ENCODE measurements around the gene LRP4.

The LRP4 gene

GRCh38 chr11:46900091-46900746 is 18.1 kb downstream of the LRP4 start:
- FAIRE-seq (no peak), DNase-seq (ENCODE audit: insufficient read length) (no peak)
- TF ChIP-seq POLR2A (IDR thresholded peaks at IDR 0.05; ENCODE audit: low read depth, low read length) (no peak), POLR2AphosphoS5 (IDR thresholded peaks at IDR 0.05; ENCODE audit: low read depth, low read length) (no peak), TAF1 (IDR thresholded peaks at IDR 0.05; ENCODE audit: borderline replicate concordance, low read depth, low read length) (no peak)

- FAIRE-seq (no peak), DNase-seq (ENCODE audit: insufficient read length) (no peak)
- TF ChIP-seq POLR2AphosphoS5 (IDR thresholded peaks at IDR 0.05; ENCODE audit: low read depth, low read length) (no peak), POLR2A (IDR thresholded peaks at IDR 0.05; ENCODE audit: low read depth, low read length) (no peak), TAF1 (IDR thresholded peaks at IDR 0.05; ENCODE audit: borderline replicate concordance, low read depth, low read length) (no peak)
These were observed 18.8 kb downstream of the LRP4 start for GRCh38 chr11:46899501-46900025.

GRCh38 chr11:46898396-46899095 is 19.8 kb downstream of the LRP4 start:
- TF ChIP-seq POLR2A (IDR thresholded peaks at IDR 0.05; ENCODE audit: low read depth, low read length) (no peak), POLR2AphosphoS5 (IDR thresholded peaks at IDR 0.05; ENCODE audit: low read depth, low read length) (no peak), TAF1 (IDR thresholded peaks at IDR 0.05; ENCODE audit: borderline replicate concordance, low read depth, low read length) (no peak)
- FAIRE-seq, result no peak
- no peak for DNase-seq (ENCODE audit: insufficient read length)

GRCh38 chr11:46896719-46897406 is 21.5 kb downstream of the LRP4 start:
- FAIRE-seq, result peak; percentile 68
- TF ChIP-seq POLR2AphosphoS5 (IDR thresholded peaks at IDR 0.05; ENCODE audit: low read depth, low read length), result no peak
- TF ChIP-seq TAF1 (IDR thresholded peaks at IDR 0.05; ENCODE audit: borderline replicate concordance, low read depth, low read length), result no peak
- no peak for TF ChIP-seq POLR2A (IDR thresholded peaks at IDR 0.05; ENCODE audit: low read depth, low read length)
- no peak for DNase-seq (ENCODE audit: insufficient read length)

GRCh38 chr11:46895821-46896220 is 22.5 kb downstream of the LRP4 start:
- no peak for FAIRE-seq
- no peak for DNase-seq (ENCODE audit: insufficient read length)
- TF ChIP-seq POLR2AphosphoS5 (IDR thresholded peaks at IDR 0.05; ENCODE audit: low read depth, low read length), result no peak
- no peak for TF ChIP-seq TAF1 (IDR thresholded peaks at IDR 0.05; ENCODE audit: borderline replicate concordance, low read depth, low read length)
- no peak for TF ChIP-seq POLR2A (IDR thresholded peaks at IDR 0.05; ENCODE audit: low read depth, low read length)

GRCh38 chr11:46894961-46895360 is 23.4 kb downstream of the LRP4 start:
- no peak for TF ChIP-seq POLR2A (IDR thresholded peaks at IDR 0.05; ENCODE audit: low read depth, low read length)
- TF ChIP-seq POLR2AphosphoS5 (IDR thresholded peaks at IDR 0.05; ENCODE audit: low read depth, low read length), result no peak
- no peak for TF ChIP-seq TAF1 (IDR thresholded peaks at IDR 0.05; ENCODE audit: borderline replicate concordance, low read depth, low read length)
- DNase-seq (ENCODE audit: insufficient read length) (no peak), FAIRE-seq (no peak)

- TF ChIP-seq POLR2AphosphoS5 (IDR thresholded peaks at IDR 0.05; ENCODE audit: low read depth, low read length) (no peak), TAF1 (IDR thresholded peaks at IDR 0.05; ENCODE audit: borderline replicate concordance, low read depth, low read length) (no peak), POLR2A (IDR thresholded peaks at IDR 0.05; ENCODE audit: low read depth, low read length) (no peak)
- FAIRE-seq (no peak), DNase-seq (ENCODE audit: insufficient read length) (no peak)
These were observed 23.8 kb downstream of the LRP4 start for GRCh38 chr11:46894506-46894905.

- no peak for FAIRE-seq
- TF ChIP-seq POLR2A (IDR thresholded peaks at IDR 0.05; ENCODE audit: low read depth, low read length), result no peak
- TF ChIP-seq TAF1 (IDR thresholded peaks at IDR 0.05; ENCODE audit: borderline replicate concordance, low read depth, low read length), result no peak
- TF ChIP-seq POLR2AphosphoS5 (IDR thresholded peaks at IDR 0.05; ENCODE audit: low read depth, low read length), result no peak
These were observed 25.5 kb downstream of the LRP4 start for GRCh38 chr11:46892838-46893237.

GRCh38 chr11:46892109-46892508 is 26.2 kb downstream of the LRP4 start:
- FAIRE-seq (no peak), DNase-seq (ENCODE audit: insufficient read length) (no peak)
- TF ChIP-seq TAF1 (IDR thresholded peaks at IDR 0.05; ENCODE audit: borderline replicate concordance, low read depth, low read length), result no peak
- TF ChIP-seq POLR2A (IDR thresholded peaks at IDR 0.05; ENCODE audit: low read depth, low read length), result no peak
- no peak for TF ChIP-seq POLR2AphosphoS5 (IDR thresholded peaks at IDR 0.05; ENCODE audit: low read depth, low read length)

More at GRCh38 chr11:46892838-46893237, 25.5 kb downstream of the LRP4 start:
- DNase-seq (ENCODE audit: insufficient read length), result no peak

- TF ChIP-seq POLR2A (IDR thresholded peaks at IDR 0.05; ENCODE audit: low read depth, low read length) (no peak), TAF1 (IDR thresholded peaks at IDR 0.05; ENCODE audit: borderline replicate concordance, low read depth, low read length) (no peak), POLR2AphosphoS5 (IDR thresholded peaks at IDR 0.05; ENCODE audit: low read depth, low read length) (no peak)
- DNase-seq (ENCODE audit: insufficient read length) (no peak), FAIRE-seq (no peak)
These were observed 27.7 kb downstream of the LRP4 start for GRCh38 chr11:46890665-46891064.

- FAIRE-seq, result peak; percentile 97
- TF ChIP-seq POLR2A (IDR thresholded peaks at IDR 0.05; ENCODE audit: low read depth, low read length) (no peak), TAF1 (IDR thresholded peaks at IDR 0.05; ENCODE audit: borderline replicate concordance, low read depth, low read length) (no peak), POLR2AphosphoS5 (IDR thresholded peaks at IDR 0.05; ENCODE audit: low read depth, low read length) (no peak)
- DNase-seq (ENCODE audit: insufficient read length), result peak; percentile 56
These were observed 28.5 kb downstream of the LRP4 start for GRCh38 chr11:46889689-46890475.

All from GM12892 (cell line).